Measurements from ENCODE around the gene ARL2. TPM values are rescaled to one million over a fixed set of nuclear protein-coding genes. Genes with fewer than 3 reads are reported as not detected.

Gene ARL2
- total RNA-seq, 1 donor from 2014 or later, result 164 TPM

DNA sequence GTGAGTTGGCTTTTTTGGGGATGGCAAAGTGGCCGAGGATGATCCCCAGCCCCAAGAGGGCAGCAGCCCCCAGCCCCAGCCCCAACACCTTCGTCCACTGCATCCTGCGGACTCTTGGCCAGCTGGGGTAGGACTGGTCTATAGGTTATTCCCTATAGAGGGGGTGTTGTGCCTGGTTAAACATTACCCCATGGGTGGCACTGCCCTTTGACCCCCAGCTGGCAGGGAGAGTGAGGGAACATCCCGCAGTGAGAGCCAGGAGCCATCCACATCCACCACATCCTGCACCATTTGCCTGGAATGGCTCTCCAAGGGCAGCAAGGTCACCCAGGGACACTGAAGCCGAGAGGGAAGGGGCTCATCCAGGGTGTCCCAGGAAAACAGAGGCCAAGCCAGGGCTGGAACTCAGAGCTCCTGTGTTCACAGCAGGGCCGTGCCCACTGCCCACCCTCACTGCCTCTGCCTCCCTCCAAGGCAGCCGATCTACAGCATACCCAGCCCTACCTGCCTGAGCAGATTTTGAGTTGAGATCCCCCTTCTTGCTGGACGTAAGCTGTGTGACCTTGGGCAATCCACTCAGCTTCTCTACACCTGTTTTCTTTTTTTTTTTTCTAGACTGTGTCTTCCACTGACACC is 44.6 kb downstream of the ARL2 start, which contains the start of gene NAALADL1:
TSS of gene NAALADL1 (minus strand) at position 135 of the 636 bp plus-strand sequence. CDS start at position 103, 32 bp downstream.
- no peak within 1 kb of the TSS for H3K4me3 ChIP-seq (ENCODE audit: low read depth, low read length)
- TF ChIP-seq, protein P1, sequence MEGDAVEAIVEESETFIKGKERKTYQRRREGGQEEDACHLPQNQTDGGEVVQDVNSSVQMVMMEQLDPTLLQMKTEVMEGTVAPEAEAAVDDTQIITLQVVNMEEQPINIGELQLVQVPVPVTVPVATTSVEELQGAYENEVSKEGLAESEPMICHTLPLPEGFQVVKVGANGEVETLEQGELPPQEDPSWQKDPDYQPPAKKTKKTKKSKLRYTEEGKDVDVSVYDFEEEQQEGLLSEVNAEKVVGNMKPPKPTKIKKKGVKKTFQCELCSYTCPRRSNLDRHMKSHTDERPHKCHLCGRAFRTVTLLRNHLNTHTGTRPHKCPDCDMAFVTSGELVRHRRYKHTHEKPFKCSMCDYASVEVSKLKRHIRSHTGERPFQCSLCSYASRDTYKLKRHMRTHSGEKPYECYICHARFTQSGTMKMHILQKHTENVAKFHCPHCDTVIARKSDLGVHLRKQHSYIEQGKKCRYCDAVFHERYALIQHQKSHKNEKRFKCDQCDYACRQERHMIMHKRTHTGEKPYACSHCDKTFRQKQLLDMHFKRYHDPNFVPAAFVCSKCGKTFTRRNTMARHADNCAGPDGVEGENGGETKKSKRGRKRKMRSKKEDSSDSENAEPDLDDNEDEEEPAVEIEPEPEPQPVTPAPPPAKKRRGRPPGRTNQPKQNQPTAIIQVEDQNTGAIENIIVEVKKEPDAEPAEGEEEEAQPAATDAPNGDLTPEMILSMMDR (IDR thresholded peaks at IDR 0.05; ENCODE audit: insufficient read depth, low read length, poor library complexity, severe bottlenecking), result no peak
- no peak for DNase-seq (ENCODE audit: low read depth)
- peaks cover 2% of the 10 kb centered on the region for H3K27me3 ChIP-seq (ENCODE audit: control insufficient read depth, insufficient read depth, low read length)
- H3K36me3 ChIP-seq (ENCODE audit: control insufficient read depth, insufficient read depth, low read length), result no peaks in the 10 kb centered on the region

- Histone ChIP-seq H3K4me3 (ENCODE audit: low read depth, low read length) (no peak overlapping the region), H3K36me3 (ENCODE audit: control insufficient read depth, insufficient read depth, low read length) (no peaks in the 10 kb centered on the region), H3K27me3 (ENCODE audit: control insufficient read depth, insufficient read depth, low read length) (peaks cover 2% of the 10 kb centered on the region)
- no peak for DNase-seq (ENCODE audit: low read depth)
- TF ChIP-seq, protein P1 (IDR thresholded peaks at IDR 0.05; ENCODE audit: insufficient read depth, low read length, poor library complexity, severe bottlenecking), result no peak
Observed at GRCh38 chr11:65059523-65059922, 45.6 kb downstream of the ARL2 start.

DNA sequence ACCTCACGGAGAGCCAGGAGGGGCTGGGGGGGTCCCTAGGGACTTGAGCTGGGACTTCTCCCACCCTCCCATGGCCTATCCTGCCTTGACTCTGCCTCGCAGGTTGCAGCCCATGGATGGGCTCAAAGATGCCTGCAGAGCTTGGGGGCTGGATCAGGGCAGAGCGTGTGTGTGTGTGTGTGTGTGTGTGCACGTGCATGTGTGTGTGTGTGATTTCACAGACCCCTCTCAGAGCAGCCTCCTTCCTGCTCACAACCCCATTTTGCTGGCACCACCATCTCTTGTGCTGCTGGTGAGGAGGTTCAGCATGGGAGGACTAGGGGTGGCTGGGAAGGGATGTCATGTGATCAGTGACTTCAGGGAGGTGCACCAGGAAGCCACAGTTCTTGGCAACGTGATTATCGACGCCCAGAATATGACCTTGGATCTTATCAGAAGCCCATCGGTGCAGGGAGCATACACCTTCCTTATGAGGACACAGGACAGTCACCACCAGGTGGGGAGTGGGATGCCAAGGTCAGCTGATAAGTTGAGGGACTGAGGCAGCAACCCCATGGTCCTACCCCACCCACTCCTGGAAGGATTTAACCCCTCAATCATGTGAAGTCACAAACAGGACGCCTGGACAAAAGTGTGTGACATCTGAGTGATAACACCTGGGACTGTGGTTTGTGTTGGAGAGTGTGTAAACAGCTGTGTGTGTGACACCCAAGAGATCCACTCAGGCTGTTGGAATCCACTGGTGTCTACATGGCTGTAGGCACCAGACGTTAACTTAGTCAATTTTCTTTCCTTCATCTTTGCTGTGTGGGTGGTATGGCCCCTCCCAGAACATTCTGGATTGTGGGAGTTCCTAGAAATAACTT is 46.2 kb downstream of the ARL2 start:
- TF ChIP-seq, protein P1 (IDR thresholded peaks at IDR 0.05; ENCODE audit: insufficient read depth, low read length, poor library complexity, severe bottlenecking), result no peak
- H3K4me3 ChIP-seq (ENCODE audit: low read depth, low read length), result no peak overlapping the region
- no peak for DNase-seq (ENCODE audit: low read depth)
- no peaks in the 10 kb centered on the region for H3K27me3 ChIP-seq (ENCODE audit: control insufficient read depth, insufficient read depth, low read length)
- no peaks in the 10 kb centered on the region for H3K36me3 ChIP-seq (ENCODE audit: control insufficient read depth, insufficient read depth, low read length)

DNA sequence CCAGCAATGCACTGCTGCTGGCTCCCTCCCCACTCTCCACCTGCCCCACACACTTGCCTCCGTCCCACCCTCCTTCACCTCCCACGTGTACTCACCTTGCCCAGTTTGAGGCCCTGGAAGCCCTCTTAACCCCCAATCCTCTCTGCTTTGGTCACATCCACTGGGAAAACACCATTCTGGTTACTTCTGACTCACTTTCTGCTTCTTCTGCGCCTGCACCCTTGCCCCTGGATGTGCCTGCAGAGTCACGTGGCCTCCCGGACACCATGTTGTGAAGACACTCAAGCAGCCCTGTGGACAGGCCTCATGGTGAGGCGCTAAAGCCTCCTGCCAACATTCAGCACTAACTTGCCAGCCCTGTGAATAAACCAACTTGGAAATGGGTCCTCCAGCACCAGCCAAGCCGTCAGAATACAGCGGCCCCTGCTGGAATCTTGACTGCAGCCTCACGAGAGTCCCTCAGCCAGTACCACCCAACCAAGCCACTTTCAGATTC is 47.0 kb downstream of the ARL2 start:
- Histone ChIP-seq H3K27me3 (ENCODE audit: control insufficient read depth, insufficient read depth, low read length) (no peaks in the 10 kb centered on the region), H3K36me3 (ENCODE audit: control insufficient read depth, insufficient read depth, low read length) (no peaks in the 10 kb centered on the region), H3K4me3 (ENCODE audit: low read depth, low read length) (no peak overlapping the region)
- TF ChIP-seq, protein P1 (IDR thresholded peaks at IDR 0.05; ENCODE audit: insufficient read depth, low read length, poor library complexity, severe bottlenecking), result peak; percentile 33
- no peak for DNase-seq (ENCODE audit: low read depth)

- no peaks in the 10 kb centered on the region for H3K27me3 ChIP-seq (ENCODE audit: control insufficient read depth, insufficient read depth, low read length)
- H3K4me3 ChIP-seq (ENCODE audit: low read depth, low read length), result no peak overlapping the region
- no peak for DNase-seq (ENCODE audit: low read depth)
- H3K36me3 ChIP-seq (ENCODE audit: control insufficient read depth, insufficient read depth, low read length), result no peaks in the 10 kb centered on the region
- TF ChIP-seq, protein P1 (IDR thresholded peaks at IDR 0.05; ENCODE audit: insufficient read depth, low read length, poor library complexity, severe bottlenecking), result no peak
Observed at GRCh38 chr11:65063532-65063931, 49.6 kb downstream of the ARL2 start.
